IMR-90 (cell line): ENCODE measurements around the gene SPTLC2. TPM values are rescaled to one million over a fixed set of nuclear protein-coding genes. Genes with fewer than 3 reads are reported as not detected.

ENCODE experiments used
- ATAC-seq: fragments of 200-7000 bp; cut with Tn5 transposase; 2 replicates; pipeline ENCODE4 v1.9.1; 2020; ENCODE audit warnings: low read depth, mild to moderate bottlenecking, moderate library complexity
- BruUV-seq: library from RNA; stranded (reverse); fragments of 400-500 nt; replicated peaks from 2 replicates; lab custom pipeline; 2021; lab: Mats Ljungman, UMichigan
- CTCF ChIA-PET: fragments of 300-600 bp; formaldehyde crosslinking; extraction: SDS; loops from one replicate; lab custom pipeline; 2021; ENCODE audit warnings: antibody characterized with exemption; lab: Yijun Ruan, JAX
- POLR2A ChIA-PET: fragments of 300-600 bp; sonication (Branson Sonifier 250); formaldehyde crosslinking; loops from one replicate; lab custom pipeline; 2022; ENCODE audit warnings: antibody characterized with exemption; ENCODE audit not compliant: unreplicated experiment; lab: Charles Lee
- DNase-seq: peaks from one replicate; pipeline ENCODE4 v3.0.0; 2013
- H2AFZ ChIP-seq: replicated peaks from 2 replicates; pipeline ENCODE3; 2013; ENCODE audit warnings: low read length, mild to moderate bottlenecking; ENCODE audit not compliant: poor library complexity
- H2AK5ac ChIP-seq: 2 replicates; pipeline ENCODE4 v1.6.1; 2013; ENCODE audit warnings: low read depth, low read length, inconsistent platforms
- H2AK9ac ChIP-seq: replicated peaks from 2 replicates; pipeline ENCODE3; 2013; ENCODE audit warnings: mild to moderate bottlenecking, low read depth, low read length, moderate library complexity; ENCODE audit not compliant: poor library complexity
- H2BK120ac ChIP-seq: 2 replicates; pipeline ENCODE4 v1.6.1; 2013; ENCODE audit warnings: low read depth, low read length, inconsistent platforms
- H2BK15ac ChIP-seq: 3 replicates; pipeline ENCODE4 v1.6.1; 2013; ENCODE audit warnings: low read depth, low read length, inconsistent platforms
- H2BK20ac ChIP-seq: 2 replicates; pipeline ENCODE4 v1.6.1; 2013; ENCODE audit warnings: low read depth, mild to moderate bottlenecking, inconsistent platforms, low read length, moderate library complexity
- H2BK5ac ChIP-seq: 2 replicates; pipeline ENCODE4 v1.6.1; 2013; ENCODE audit warnings: mild to moderate bottlenecking, low read depth, low read length, inconsistent platforms; ENCODE audit not compliant: poor library complexity, severe bottlenecking
- H3K14ac ChIP-seq: replicated peaks from 2 replicates; pipeline ENCODE4 v1.6.1; 2013; ENCODE audit warnings: low read depth, low read length, inconsistent platforms
- H3K18ac ChIP-seq: 2 replicates; pipeline ENCODE4 v1.6.1; 2013; ENCODE audit warnings: low read depth, low read length, control low read depth
- H3K23ac ChIP-seq: 2 replicates; pipeline ENCODE4 v1.6.1; 2013; ENCODE audit warnings: low read depth, low read length, inconsistent platforms
- H3K27ac ChIP-seq: 2 replicates; pipeline ENCODE4 v1.5.1; 2013; ENCODE audit warnings: mild to moderate bottlenecking, control low read depth, low read length; ENCODE audit not compliant: insufficient read depth
- H3K27me3 ChIP-seq: 2 replicates; pipeline ENCODE4 v1.6.1; 2013; ENCODE audit warnings: low read length; ENCODE audit not compliant: control insufficient read depth, insufficient read depth
- H3K36me3 ChIP-seq: 2 replicates; pipeline ENCODE4 v1.6.1; 2013; ENCODE audit warnings: low read length, mixed read lengths; ENCODE audit not compliant: control insufficient read depth, insufficient read depth
- H3K4ac ChIP-seq: 2 replicates; pipeline ENCODE4 v1.6.1; 2013; ENCODE audit warnings: low read depth, low read length, inconsistent platforms
- H3K4me1 ChIP-seq: 2 replicates; pipeline ENCODE4 v1.6.1; 2013; ENCODE audit warnings: low read length, mixed read lengths; ENCODE audit not compliant: control insufficient read depth, insufficient read depth
- H3K4me2 ChIP-seq: 2 replicates; pipeline ENCODE4 v1.6.1; 2013; ENCODE audit warnings: low read depth, mild to moderate bottlenecking, control low read depth, low read length, moderate library complexity
- H3K4me3 ChIP-seq: 2 replicates; pipeline ENCODE4 v1.5.1; 2013; ENCODE audit warnings: low read depth, mild to moderate bottlenecking, control low read depth, low read length, moderate library complexity; ENCODE audit not compliant: insufficient read depth
- H3K56ac ChIP-seq: 2 replicates; pipeline ENCODE4 v1.6.1; 2013; ENCODE audit warnings: low read length, inconsistent platforms; ENCODE audit not compliant: insufficient read depth; ENCODE audit errors: extremely low read depth
- H3K79me1 ChIP-seq, 2 experiments: 2 replicates each; pipeline ENCODE4 v1.6.1; 2013; ENCODE audit warnings: low read length in 2 of 2, inconsistent platforms in 1 of 2, low read depth in 1 of 2
- H3K9ac ChIP-seq: 2 replicates; pipeline ENCODE4 v1.6.1; 2013; ENCODE audit warnings: low read depth, low read length, control low read depth
- H3K9me1 ChIP-seq: 2 replicates; pipeline ENCODE4 v1.6.1; 2013; ENCODE audit warnings: low read length, inconsistent platforms; ENCODE audit not compliant: insufficient read depth
- H3K9me3 ChIP-seq: 2 replicates; pipeline ENCODE4 v1.6.1; 2013; ENCODE audit warnings: low read length; ENCODE audit not compliant: control insufficient read depth, insufficient read depth
- H4K20me1 ChIP-seq: 2 replicates; pipeline ENCODE4 v1.6.1; 2013; ENCODE audit warnings: low read length, inconsistent platforms; ENCODE audit not compliant: insufficient read depth
- H4K5ac ChIP-seq: 2 replicates; pipeline ENCODE4 v1.6.1; 2013; ENCODE audit warnings: mild to moderate bottlenecking, low read depth, low read length, control low read depth
- H4K8ac ChIP-seq, 2 experiments: 2 replicates each; pipeline ENCODE4 v1.6.1; 2013; ENCODE audit warnings: low read depth in 2 of 2, low read length in 2 of 2, control low read depth in 1 of 2, inconsistent platforms in 1 of 2
- H4K91ac ChIP-seq: 2 replicates; pipeline ENCODE4 v1.6.1; 2013; ENCODE audit warnings: low read depth, low read length, inconsistent platforms; ENCODE audit not compliant: insufficient read depth
- RCOR1 ChIP-seq: IDR thresholded peaks from 2 replicates; pipeline ENCODE4 v1.6.1; 2012; ENCODE audit warnings: mild to moderate bottlenecking, low read length, improper control_type of control experiment; ENCODE audit not compliant: insufficient replicate concordance
- WGBS, 2 experiments: methylation state at CpG; one replicate each; pipeline versions ENCODE4 v1.1.5 to v1.1.7; 2013; ENCODE audit warnings: missing lambda C conversion rate in 2 of 2; ENCODE audit not compliant: insufficient read length in 1 of 2; ENCODE audit errors: extremely low coverage in 2 of 2; 5-methylcytosine and 5-hydroxymethylcytosine counted together
- dilution Hi-C: fragments of 300-500 bp; cut with HindIII; formaldehyde crosslinking; loops from one replicate; pipeline ENCODE4 v1.14.3; 2018; ENCODE audit warnings: low sequenced_read_pairs; ENCODE audit not compliant: unreplicated experiment
- in situ Hi-C: fragments of 300-500 bp; cut with MboI; formaldehyde crosslinking; loops from 3 replicates; pipeline ENCODE4 v1.14.3; 2019; ENCODE audit warnings: low sequenced_read_pairs, inconsistent platforms, mixed read lengths
- intact Hi-C: fragments of 100-400 bp; cut with micrococcal nuclease; formaldehyde crosslinking; loops from 2 replicates; pipeline ENCODE4 v1.10.0; 2022
- polyA plus RNA-seq, 3 experiments: library from polyadenylated mRNA; depleted of rRNA; stranded (reverse); fragments of >200 nt; gene quantifications; 2 replicates each; pipeline ENCODE4 v1.2.3, GENCODE V29; 2012; ENCODE audit warnings: low replicate concordance in 1 of 3
- total RNA-seq: library from RNA; depleted of rRNA; stranded (reverse); fragments of >200 nt; gene quantifications from 2 replicates; pipeline ENCODE4 v1.2.3, GENCODE V29; 2012

The SPTLC2 gene
- total and polyA plus RNA-seq, 2 of the 4 experiments (the other 2 are of a cell fraction): 22.6 to 68.3 TPM

DNA sequence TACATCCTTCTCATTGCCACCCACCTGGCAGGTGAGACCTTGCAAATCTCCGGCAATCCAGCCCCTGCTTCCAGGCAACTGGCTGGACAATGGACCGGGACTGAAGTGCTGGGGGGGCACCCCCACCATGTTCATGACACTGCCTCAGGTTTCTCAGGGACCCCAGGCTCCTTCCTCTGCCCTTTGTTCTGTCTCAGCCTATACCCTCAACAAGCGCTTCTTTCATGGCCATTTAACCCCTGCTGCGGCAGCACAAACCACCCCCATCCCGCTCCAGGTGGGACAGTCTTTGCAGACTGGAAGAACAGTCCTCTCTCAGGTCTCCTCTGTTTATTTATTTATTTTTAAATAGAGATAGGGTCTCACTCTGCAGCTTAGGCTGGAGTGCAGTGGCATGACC, 125.4 kb downstream of the SPTLC2 start:
- Histone ChIP-seq H2AK9ac (no peak overlapping the region), H2BK20ac (no peak overlapping the region), H3K4me1 (no peaks in the 10 kb centered on the region), H4K5ac (no peak overlapping the region), H3K27ac (no peak overlapping the region), H3K9me1 (0 out of 2 replicates have a peak, but pooled peaks cover 3% of the 10 kb centered on the region), H2AK5ac (no peak overlapping the region), H3K14ac (no peak overlapping the region), H3K4ac (no peak overlapping the region), H2BK15ac (no peak overlapping the region), H3K4me2 (no peak overlapping the region), H3K4me3 (no peak overlapping the region), H3K79me1 (no peaks in the 10 kb centered on the region), H4K20me1 (no peaks in the 10 kb centered on the region), H4K91ac (no peak overlapping the region), H2AFZ (no peak overlapping the region), H3K36me3 (no peaks in the 10 kb centered on the region), H3K9ac (no peak overlapping the region), H3K18ac (no peak overlapping the region), H3K9me3 (no peaks in the 10 kb centered on the region), H3K27me3 (peaks cover 3% of the 10 kb centered on the region; the same call in 1 of the 2 replicates), H2BK5ac (no peak overlapping the region), H3K56ac (no peak overlapping the region), H2BK120ac (no peak overlapping the region), H4K8ac (no peak overlapping the region), H3K23ac (no peak overlapping the region)
- ChIA-PET POLR2A (no interaction called here), CTCF (interaction anchor here (0.8 kb wide), 1 partner anchor 7 kb away, joined by 3 read pairs; the partner anchor contains the start of gene ISM2)
- no TSS peak for BruUV-seq
- dilution Hi-C loops: no loop called here
- intact Hi-C loops: no loop called here
- 83% methylated on average over 2 of the region's 5 CpGs; no CpG with 5 or more reads in 1 of the 2 experiments for WGBS, 2 experiments
- ATAC-seq (no peak), DNase-seq (no peak)
- in situ Hi-C loops: no loop called here
- TF ChIP-seq RCOR1: no peak
